Mucosa of stomach (tissue), 1 donor: ENCODE results near the gene NRXN2.
"Not testable (repeated sequence)": the region's sequence is repeated elsewhere in the genome, so short reads cannot be mapped to it uniquely, and the experiment has no call there.

Source experiments
- H3K27me3 ChIP-seq: one replicate; pipeline ENCODE4 v1.7.0; 2013; ENCODE audit warnings: mild to moderate bottlenecking, low read length; ENCODE audit not compliant: control insufficient read depth, insufficient read depth
- H3K36me3 ChIP-seq: one replicate; pipeline ENCODE4 v1.7.0; 2013; ENCODE audit warnings: low read length; ENCODE audit not compliant: control insufficient read depth, insufficient read depth
- H3K4me1 ChIP-seq: one replicate; pipeline ENCODE4 v1.7.0; 2013; ENCODE audit warnings: mild to moderate bottlenecking, low read length; ENCODE audit not compliant: control insufficient read depth, insufficient read depth
- H3K4me3 ChIP-seq: one replicate; pipeline ENCODE4 v1.7.0; 2013; ENCODE audit warnings: low read length
- H3K9ac ChIP-seq: one replicate; pipeline ENCODE4 v1.7.0; 2013; ENCODE audit warnings: mild to moderate bottlenecking, low read length, moderate library complexity
- H3K9me3 ChIP-seq: one replicate; pipeline ENCODE4 v1.7.0; 2013; ENCODE audit warnings: mild to moderate bottlenecking, low read length, moderate library complexity; ENCODE audit not compliant: control insufficient read depth
- donor health status: Pancreatic carcinoma.

Gene NRXN2

DNA sequence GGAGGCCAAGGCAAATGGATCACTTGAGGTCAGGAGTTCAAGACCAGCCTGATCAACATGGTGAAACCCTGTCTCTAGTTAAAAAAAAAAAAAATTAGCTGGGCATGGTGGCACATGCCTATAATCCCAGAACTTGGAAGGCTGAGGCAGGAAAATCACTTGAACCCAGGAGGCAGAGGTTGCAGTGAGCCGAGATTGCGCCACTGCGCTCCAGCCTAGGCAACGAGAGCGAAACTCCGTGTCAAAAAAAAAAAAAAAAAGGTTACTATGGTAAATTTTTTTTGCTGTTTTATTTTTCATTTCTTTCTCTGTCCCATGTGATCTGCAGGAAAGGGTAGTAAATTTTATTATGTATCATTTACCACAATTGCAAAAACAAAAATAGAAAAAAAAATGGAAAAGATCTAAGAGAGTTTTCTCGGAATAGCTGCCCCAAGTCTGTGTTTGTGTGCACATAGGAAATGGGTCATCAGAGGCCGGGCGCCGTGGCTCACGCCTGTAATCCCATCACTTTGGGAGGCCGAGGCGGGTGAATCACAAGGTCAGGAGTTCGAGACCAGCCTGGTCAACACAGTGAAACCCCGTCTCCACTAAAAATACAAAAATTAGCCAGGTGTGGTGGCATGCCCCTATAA lies 58.6 kb downstream of the NRXN2 start:
- not testable (repeated sequence) for H3K27me3 ChIP-seq, H3K36me3 ChIP-seq, H3K9ac ChIP-seq, H3K4me1 ChIP-seq, H3K4me3 ChIP-seq, H3K9me3 ChIP-seq

DNA sequence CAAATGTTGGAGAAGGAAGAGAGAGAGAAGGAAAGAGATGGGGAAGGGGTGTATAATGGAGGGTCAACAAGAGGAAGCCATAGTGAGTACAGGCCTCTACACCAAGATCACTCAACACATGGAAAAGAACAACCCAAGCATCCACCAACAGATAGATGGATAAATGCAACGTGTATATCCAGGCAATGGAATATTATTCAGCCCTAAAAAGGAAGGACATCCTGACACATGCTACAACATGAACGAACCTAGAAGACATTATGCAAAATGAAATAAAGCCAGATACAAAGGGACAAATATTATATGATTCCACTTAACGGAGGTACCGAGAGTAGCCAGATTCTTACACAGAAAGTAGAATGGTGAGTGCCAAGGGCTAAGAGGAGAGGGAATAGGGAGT lies 59.3 kb downstream of the NRXN2 start:
- Histone ChIP-seq H3K36me3 (no peaks in the 10 kb centered on the region), H3K4me1 (no peaks in the 10 kb centered on the region)

GRCh38 chr11:64661614-64662013 lies 61.4 kb downstream of the NRXN2 start:
- Histone ChIP-seq H3K36me3 (no peaks in the 10 kb centered on the region), H3K9ac (no peak overlapping the region), H3K27me3 (no peaks in the 10 kb centered on the region), H3K4me1 (no peaks in the 10 kb centered on the region), H3K4me3 (no peak overlapping the region), H3K9me3 (no peaks in the 10 kb centered on the region)

More for the DNA sequence above, 59.3 kb downstream of the NRXN2 start:
- Histone ChIP-seq H3K9me3 (no peaks in the 10 kb centered on the region), H3K4me3 (no peak overlapping the region), H3K9ac (no peak overlapping the region), H3K27me3 (no peaks in the 10 kb centered on the region)

GRCh38 chr11:64661146-64661545 lies 61.9 kb downstream of the NRXN2 start:
- H3K36me3 ChIP-seq, result no peaks in the 10 kb centered on the region
- H3K27me3 ChIP-seq, result no peaks in the 10 kb centered on the region
- H3K4me3 ChIP-seq, result no peak overlapping the region
- no peaks in the 10 kb centered on the region for H3K9me3 ChIP-seq
- H3K4me1 ChIP-seq, result no peaks in the 10 kb centered on the region
- H3K9ac ChIP-seq, result no peak overlapping the region

DNA sequence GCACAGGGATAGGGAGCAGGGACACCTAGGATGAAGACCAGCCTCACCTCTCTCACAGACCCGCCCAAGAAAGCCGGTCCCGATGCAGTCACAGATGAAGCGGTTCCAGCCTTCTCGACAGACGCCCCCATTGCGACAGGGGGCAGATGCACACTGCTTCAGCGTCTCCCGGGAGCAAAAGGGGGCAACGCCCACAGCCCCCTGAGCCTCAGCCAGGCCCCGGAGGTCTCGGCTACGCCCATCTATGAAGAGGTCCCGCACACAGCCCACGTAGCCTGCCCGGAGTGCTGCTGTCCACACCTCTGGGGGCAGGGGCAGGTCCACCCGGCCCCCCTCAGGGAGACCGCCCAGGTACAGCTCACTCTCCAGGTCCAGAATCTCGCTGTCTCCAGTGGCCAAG lies 62.3 kb downstream of the NRXN2 start:
- H3K36me3 ChIP-seq, result no peaks in the 10 kb centered on the region
- no peaks in the 10 kb centered on the region for H3K9me3 ChIP-seq
- H3K4me3 ChIP-seq, result no peak overlapping the region
- H3K4me1 ChIP-seq, result no peaks in the 10 kb centered on the region
- H3K27me3 ChIP-seq, result no peaks in the 10 kb centered on the region
- no peak overlapping the region for H3K9ac ChIP-seq

GRCh38 chr11:64660205-64660604 lies 62.8 kb downstream of the NRXN2 start:
- Histone ChIP-seq H3K9me3 (no peaks in the 10 kb centered on the region), H3K4me3 (no peak overlapping the region), H3K36me3 (no peaks in the 10 kb centered on the region), H3K27me3 (no peaks in the 10 kb centered on the region), H3K4me1 (no peaks in the 10 kb centered on the region), H3K9ac (no peak overlapping the region)

DNA sequence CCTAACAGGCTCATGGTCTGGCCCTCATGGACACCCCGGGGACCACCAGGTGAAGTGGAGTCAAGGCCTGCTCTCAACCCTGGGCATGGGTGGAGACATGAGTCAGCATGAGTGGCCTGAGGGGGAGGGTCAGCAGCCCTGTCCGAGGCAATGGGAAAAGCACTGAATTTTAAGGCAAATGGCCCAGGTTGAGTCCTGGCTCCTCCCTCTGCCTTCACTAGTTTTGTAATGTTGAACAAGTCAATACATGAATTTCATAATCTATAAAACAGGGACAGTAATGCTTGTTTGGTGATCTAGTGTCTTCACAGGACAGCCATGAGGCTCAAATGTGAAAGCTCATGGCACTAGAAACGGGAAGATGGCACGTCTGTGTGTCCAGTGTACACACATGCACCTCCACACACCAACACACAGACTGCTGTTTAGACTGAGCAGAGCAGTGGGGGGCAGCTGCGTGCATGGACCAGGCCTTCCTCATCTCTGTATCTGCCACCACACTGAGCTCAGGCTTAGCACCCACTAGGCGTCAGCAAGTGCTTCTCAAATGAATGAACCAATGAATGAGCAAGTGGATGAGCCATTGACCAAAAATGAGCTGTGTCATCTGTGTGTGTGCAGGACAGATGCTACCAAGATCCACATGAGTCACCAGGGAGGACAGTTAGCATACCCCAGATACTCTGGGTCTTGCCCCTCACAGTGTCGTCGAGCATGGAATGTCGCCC lies 63.4 kb downstream of the NRXN2 start:
- no peaks in the 10 kb centered on the region for H3K4me1 ChIP-seq
- no peak overlapping the region for H3K9ac ChIP-seq
- no peak overlapping the region for H3K4me3 ChIP-seq
- H3K27me3 ChIP-seq, result no peaks in the 10 kb centered on the region
- no peaks in the 10 kb centered on the region for H3K9me3 ChIP-seq
- H3K36me3 ChIP-seq, result no peaks in the 10 kb centered on the region

DNA sequence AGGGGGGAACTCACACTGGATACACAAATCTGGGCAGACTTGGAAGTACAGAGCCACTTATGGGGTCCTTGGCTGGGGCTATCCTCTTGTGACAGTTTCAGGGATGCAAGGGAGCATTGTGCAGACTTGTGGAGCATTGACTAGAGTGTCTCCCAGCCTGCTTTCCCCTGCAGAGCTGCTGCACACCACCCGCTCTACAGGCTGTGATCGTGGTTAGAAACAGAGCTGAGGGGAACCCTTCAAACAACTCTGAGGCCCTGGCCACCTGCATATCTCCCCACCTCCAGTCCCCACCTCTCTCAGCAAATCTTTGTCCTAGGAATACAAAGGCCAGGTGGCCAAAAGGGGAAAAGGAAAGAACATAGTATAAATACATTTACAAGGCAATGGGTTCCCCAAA lies 64.7 kb downstream of the NRXN2 start:
- H3K36me3 ChIP-seq, result no peaks in the 10 kb centered on the region
- H3K9me3 ChIP-seq, result no peaks in the 10 kb centered on the region
- H3K4me1 ChIP-seq, result no peaks in the 10 kb centered on the region

GRCh38 chr11:64656862-64657261 lies 66.1 kb downstream of the NRXN2 start:
- Histone ChIP-seq H3K9ac (no peak overlapping the region), H3K4me3 (no peak overlapping the region), H3K4me1 (no peaks in the 10 kb centered on the region), H3K36me3 (no peaks in the 10 kb centered on the region), H3K9me3 (no peaks in the 10 kb centered on the region), H3K27me3 (peaks cover 4% of the 10 kb centered on the region)

More for the DNA sequence above, 64.7 kb downstream of the NRXN2 start:
- H3K9ac ChIP-seq, result no peak overlapping the region
- no peak overlapping the region for H3K4me3 ChIP-seq
- H3K27me3 ChIP-seq, result peaks cover 2% of the 10 kb centered on the region

DNA sequence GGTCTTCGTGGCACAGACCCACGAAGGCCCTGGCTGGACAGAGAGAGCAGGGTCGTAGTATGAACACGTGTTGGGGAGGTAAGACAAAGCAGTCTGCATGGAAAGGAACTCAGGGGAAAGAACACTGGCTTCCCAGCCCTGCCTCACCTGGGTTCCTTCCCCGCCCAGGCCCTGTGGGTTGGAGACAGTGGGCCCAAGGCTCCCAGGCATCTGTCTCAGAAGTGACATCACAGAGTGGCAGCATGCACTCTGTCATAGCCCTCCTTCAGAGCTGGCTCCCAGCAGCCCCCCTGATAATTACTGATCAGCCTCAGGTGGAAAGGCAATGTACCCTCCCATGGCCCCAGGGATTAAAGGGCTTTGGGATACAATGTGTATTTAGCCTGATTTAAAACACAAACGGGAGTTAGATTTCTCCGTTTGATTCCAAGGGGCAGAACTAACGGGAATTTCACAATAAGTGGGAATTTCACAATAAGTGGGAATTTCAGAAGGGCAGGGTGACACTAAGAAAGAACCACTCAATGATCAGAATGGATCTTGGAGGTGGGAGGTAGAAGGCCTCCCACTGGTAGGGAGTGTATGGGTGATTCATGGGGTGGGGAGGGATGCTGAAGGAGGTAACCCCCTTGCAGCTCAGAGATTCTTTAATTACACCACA lies 66.9 kb downstream of the NRXN2 start:
- Histone ChIP-seq H3K9ac (no peak overlapping the region), H3K4me1 (no peaks in the 10 kb centered on the region), H3K36me3 (no peaks in the 10 kb centered on the region), H3K27me3 (peaks cover 4% of the 10 kb centered on the region), H3K4me3 (no peak overlapping the region), H3K9me3 (no peaks in the 10 kb centered on the region)

- H3K36me3 ChIP-seq, result no peaks in the 10 kb centered on the region
- H3K27me3 ChIP-seq, result peaks cover 4% of the 10 kb centered on the region
- H3K4me1 ChIP-seq, result no peaks in the 10 kb centered on the region
These were observed 67.9 kb downstream of the NRXN2 start for GRCh38 chr11:64654958-64655541.

DNA sequence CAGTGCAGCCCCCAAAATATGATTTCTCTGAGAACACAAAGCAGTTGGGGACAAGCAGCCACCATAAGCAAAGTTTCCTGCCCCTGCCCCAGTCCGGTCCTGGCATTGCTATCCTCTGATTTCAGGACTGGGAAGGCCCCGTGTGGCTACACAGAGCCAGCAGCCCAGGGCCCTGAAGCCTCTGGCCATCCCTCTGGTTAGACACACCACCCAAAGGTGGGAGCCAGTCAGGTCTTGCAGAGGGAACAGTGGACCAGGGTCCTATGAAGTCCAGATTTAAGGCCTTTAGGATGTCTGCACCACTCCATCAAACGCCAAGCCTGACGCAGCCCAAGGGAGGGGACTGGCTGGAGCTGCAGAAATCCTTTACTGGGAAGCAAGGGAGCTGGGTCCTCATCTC lies 68.6 kb downstream of the NRXN2 start:
- H3K9me3 ChIP-seq, result no peaks in the 10 kb centered on the region
- no peaks in the 10 kb centered on the region for H3K4me1 ChIP-seq
- no peak overlapping the region for H3K4me3 ChIP-seq
- no peak overlapping the region for H3K9ac ChIP-seq
- no peaks in the 10 kb centered on the region for H3K36me3 ChIP-seq
- H3K27me3 ChIP-seq, result peaks cover 4% of the 10 kb centered on the region

More at GRCh38 chr11:64654958-64655541, 67.9 kb downstream of the NRXN2 start:
- no peaks in the 10 kb centered on the region for H3K9me3 ChIP-seq
- no peak overlapping the region for H3K9ac ChIP-seq
- no peak overlapping the region for H3K4me3 ChIP-seq
